ENCODE measurements around the gene ACSS1. TPM values are rescaled to one million over a fixed set of nuclear protein-coding genes. Genes with fewer than 3 reads are reported as not detected.

ACSS1 gene
- total and polyA plus RNA-seq, 7 donors = 8.8 to 53.3 (median 16.8) TPM

- no peaks in the 10 kb centered on the region for H3K9me3 ChIP-seq
- no peak for TF ChIP-seq CTCF (IDR thresholded peaks at IDR 0.05)
- H3K4me3 ChIP-seq = no peak overlapping the region
- DNase-seq (no peak), ATAC-seq (no peak)
- intact Hi-C loops (cut with DNase I) = loop anchor here in 1 of 2 donors (2.0 kb wide), 1 partner anchor 27 kb away; no protein-coding TSS in a partner anchor
- H3K36me3 ChIP-seq (ENCODE audit: insufficient read depth in 1 of 2, low read depth in 1 of 2) = peaks cover 3 to 87% of the 10 kb centered on the region in 2 donors
- H3K4me1 ChIP-seq = peaks cover 4% of the 10 kb centered on the region
- no peak overlapping the region for H3K27ac ChIP-seq
- WGBS, 3 donors = 94 to 96% (median 95%) methylated on average over 19 of the region's 19 CpGs
- no peaks in the 10 kb centered on the region for H3K27me3 ChIP-seq (ENCODE audit: insufficient read depth in 3 of 3, low read length in 2 of 3)
These were observed 88.5 kb downstream of the ACSS1 start for GRCh38 chr20:24969186-24970029.

GRCh38 chr20:24968278-24968800 is 89.6 kb downstream of the ACSS1 start:
- 84 to 88% (median 88%) methylated on average over 5 of the region's 5 CpGs for WGBS, 3 donors
- TF ChIP-seq CTCF (IDR thresholded peaks at IDR 0.05) = no peak
- Histone ChIP-seq H3K4me3 (no peak overlapping the region), H3K9me3 (no peaks in the 10 kb centered on the region), H3K36me3 (ENCODE audit: insufficient read depth in 1 of 2, low read depth in 1 of 2) (peaks cover 7 to 97% of the 10 kb centered on the region in 2 donors), H3K27me3 (ENCODE audit: insufficient read depth in 3 of 3, low read length in 2 of 3) (no peaks in the 10 kb centered on the region), H3K27ac (no peak overlapping the region), H3K4me1 (no peaks in the 10 kb centered on the region)
- intact Hi-C loops (cut with DNase I) = loop anchor here in 1 of 2 donors (2.0 kb wide), 1 partner anchor 26 kb away; no protein-coding TSS in a partner anchor
- ATAC-seq (no peak), DNase-seq (no peak)

GRCh38 chr20:24966317-24967012 is 91.5 kb downstream of the ACSS1 start:
- TF ChIP-seq CTCF (IDR thresholded peaks at IDR 0.05) = no peak
- H3K27ac ChIP-seq = no peak overlapping the region
- DNase-seq (no peak), ATAC-seq (no peak)
- WGBS, 3 donors = 63 to 80% (median 70%) methylated on average over 15 of the region's 15 CpGs
- H3K4me1 ChIP-seq = no peaks in the 10 kb centered on the region
- H3K4me3 ChIP-seq = no peak overlapping the region
- H3K27me3 ChIP-seq (ENCODE audit: insufficient read depth in 3 of 3, low read length in 2 of 3) = no peaks in the 10 kb centered on the region
- no peaks in the 10 kb centered on the region for H3K9me3 ChIP-seq
- H3K36me3 ChIP-seq (ENCODE audit: insufficient read depth in 1 of 2, low read depth in 1 of 2) = peaks cover 4 to 96% of the 10 kb centered on the region in 2 donors
- intact Hi-C loops (cut with DNase I) = no loop called here

GRCh38 chr20:24965065-24965919 is 92.6 kb downstream of the ACSS1 start:
- Histone ChIP-seq H3K27me3 (ENCODE audit: insufficient read depth in 3 of 3, low read length in 2 of 3) (no peaks in the 10 kb centered on the region), H3K27ac (no peak overlapping the region), H3K9me3 (no peaks in the 10 kb centered on the region), H3K4me3 (no peak overlapping the region), H3K36me3 (ENCODE audit: insufficient read depth in 1 of 2, low read depth in 1 of 2) (peaks cover 4 to 96% of the 10 kb centered on the region in 2 donors), H3K4me1 (no peaks in the 10 kb centered on the region)
- DNase-seq (no peak), ATAC-seq (no peak)
- intact Hi-C loops (cut with DNase I) = no loop called here
- 78 to 87% (median 81%) methylated on average over 7 of the region's 7 CpGs for WGBS, 3 donors
- TF ChIP-seq CTCF (IDR thresholded peaks at IDR 0.05) = no peak

Data from psoas muscle (tissue), 8 donors.